Ascending aorta (tissue), 2 donors: ENCODE measurements around the gene YWHAE. TPM values are rescaled to one million over a fixed set of nuclear protein-coding genes. Genes with fewer than 3 reads are reported as not detected.
A peak's percentile ranks its signal among the peaks of the same experiment; 100 is the strongest.
"Not testable (repeated sequence)": the region's sequence is repeated elsewhere in the genome, so short reads cannot be mapped to it uniquely, and the experiment has no call there.

Experiments
- DNase-seq, 2 donors: peaks; one replicate each; pipeline ENCODE4 v3.0.0-alpha.2; 2019; ENCODE audit warnings: low spot score in 2 of 2
- H3K27ac ChIP-seq, 2 donors: fragments of 200-600 bp; sonication (generic); one replicate each; pipeline ENCODE4 v1.5.1; 2016 to 2017; ENCODE audit warnings: mild to moderate bottlenecking in 1 of 2
- H3K27me3 ChIP-seq: fragments of 200-600 bp; sonication (generic); one replicate; pipeline ENCODE4 v1.5.1; 2017
- H3K36me3 ChIP-seq, 2 donors: fragments of 200-600 bp; sonication (generic); one replicate each; pipeline ENCODE4 v1.5.1; 2016
- H3K4me1 ChIP-seq, 2 donors: fragments of 200-600 bp; sonication (generic); one replicate each; pipeline ENCODE4 v1.5.1; 2016 to 2017; ENCODE audit warnings: mild to moderate bottlenecking in 1 of 2
- H3K4me3 ChIP-seq, 2 donors: fragments of 200-600 bp; sonication (generic); one replicate each; pipeline ENCODE4 v1.5.1; 2016 to 2017; ENCODE audit warnings: mild to moderate bottlenecking in 1 of 2
- H3K9me3 ChIP-seq, 2 donors: fragments of 200-600 bp; sonication (generic); one replicate each; pipeline ENCODE4 v1.5.1; 2016
- CTCF ChIP-seq, 3 experiments: fragments of 200-600 bp in 2 of 3; fragments of 450-650 bp in 1 of 3; sonication (generic) in 2 of 3; IDR thresholded peaks; one replicate each; pipeline ENCODE4 v1.5.1; 2016 to 2019; ENCODE audit warnings: antibody characterized with exemption in 3 of 3, mild to moderate bottlenecking in 1 of 3, moderate library complexity in 1 of 3
- intact Hi-C: fragments of 100-400 bp; cut with DNase I; formaldehyde crosslinking; loops from one replicate; pipeline ENCODE4 v1.15.1; 2023
- total RNA-seq: library from RNA; depleted of rRNA; stranded (reverse); fragments of >200 nt; gene quantifications from one replicate; pipeline ENCODE4 v1.1.0, GENCODE V29; 2016

YWHAE gene
- total RNA-seq = 261 TPM

DNA sequence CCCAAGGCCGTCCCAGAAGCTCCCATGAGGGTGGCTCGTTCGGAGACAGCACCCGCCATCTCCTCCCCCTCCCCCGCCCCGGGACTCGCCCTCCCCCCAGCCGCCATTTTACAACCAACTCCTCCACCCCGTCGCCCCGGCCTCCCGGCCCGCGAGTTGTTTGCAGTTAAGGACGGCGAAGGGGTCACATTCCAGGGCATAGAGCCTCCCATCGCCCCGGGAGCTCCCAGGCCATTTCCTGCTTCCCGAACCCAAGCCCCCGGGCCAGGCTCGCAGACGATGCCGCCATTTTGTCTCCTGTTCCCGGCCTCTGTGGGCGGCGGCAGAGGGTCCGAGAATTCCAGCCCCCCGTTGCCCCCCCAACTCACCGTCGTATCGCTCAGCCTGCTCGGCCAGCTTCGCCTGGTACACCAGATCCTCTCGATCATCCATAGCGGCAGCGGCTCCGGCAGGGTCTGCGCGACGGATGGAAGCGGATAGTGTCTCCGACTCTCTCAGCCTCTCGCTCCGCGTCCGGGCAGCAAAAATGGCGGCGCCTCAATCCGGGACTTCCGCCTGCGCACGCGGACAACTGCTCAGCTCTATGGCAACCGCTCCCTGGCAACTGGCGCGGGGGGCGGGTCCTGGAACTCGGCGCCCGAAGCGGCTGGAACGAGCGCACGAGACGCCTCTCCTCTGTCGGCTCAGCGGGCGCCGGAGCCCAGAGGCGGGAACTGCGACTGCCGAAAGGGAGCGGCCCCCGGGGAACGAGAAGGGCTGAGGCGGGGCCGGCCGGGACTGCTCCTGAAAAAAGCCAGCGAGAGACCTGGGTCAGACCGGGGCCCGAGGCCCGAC, at the start of gene YWHAE:
Gene YWHAE (minus strand): TSS at position 544 of the 834 bp plus-strand sequence. CDS start 112 bp downstream, at position 432.
- Histone ChIP-seq H3K36me3 (peaks cover 0 to 5% of the 10 kb centered on the region in 2 donors), H3K9me3 (no peaks in the 10 kb centered on the region), H3K27ac (peak within 1 kb of the TSS; percentile 88 to 92), H3K27me3 (no peaks in the 10 kb centered on the region), H3K4me1 (peaks cover 0 to 21% of the 10 kb centered on the region in 2 donors), H3K4me3 (peak within 1 kb of the TSS; percentile 72 to 85)
- intact Hi-C loops = loop anchor here (1.0 to 5.0 kb wide), 3 partner anchors 33 to 213 kb away; no protein-coding TSS in a partner anchor
- TF ChIP-seq CTCF (IDR thresholded peaks at IDR 0.05) = peak in 1 of 3 experiments; percentile 4
- DNase-seq = peak; percentile 91 to 98

GRCh38 chr17:1449412-1449967, 49.5 kb upstream of the YWHAE start:
- no peak overlapping the region for H3K4me3 ChIP-seq
- H3K4me1 ChIP-seq = peaks cover 7 to 30% of the 10 kb centered on the region in 2 donors
- no peak for DNase-seq
- no peak for TF ChIP-seq CTCF (IDR thresholded peaks at IDR 0.05)
- no peaks in the 10 kb centered on the region for H3K27me3 ChIP-seq
- H3K36me3 ChIP-seq = no peaks in the 10 kb centered on the region
- H3K9me3 ChIP-seq = no peaks in the 10 kb centered on the region
- no peak overlapping the region for H3K27ac ChIP-seq
- intact Hi-C loops = no loop called here

GRCh38 chr17:1447052-1447451, 47.0 kb upstream of the YWHAE start:
- Histone ChIP-seq H3K27me3 (no peaks in the 10 kb centered on the region), H3K27ac (no peak overlapping the region), H3K4me3 (no peak overlapping the region), H3K9me3 (no peaks in the 10 kb centered on the region), H3K36me3 (no peaks in the 10 kb centered on the region), H3K4me1 (peaks cover 0 to 14% of the 10 kb centered on the region in 2 donors)
- no peak for TF ChIP-seq CTCF (IDR thresholded peaks at IDR 0.05)
- no peak for DNase-seq
- intact Hi-C loops = no loop called here

- Histone ChIP-seq H3K4me1 (peaks cover 0 to 7% of the 10 kb centered on the region in 2 donors), H3K9me3 (no peaks in the 10 kb centered on the region), H3K4me3 (no peak overlapping the region), H3K27ac (no peak overlapping the region), H3K27me3 (no peaks in the 10 kb centered on the region), H3K36me3 (peaks cover 0 to under 1% of the 10 kb centered on the region in 2 donors)
- DNase-seq = no peak
- TF ChIP-seq CTCF (IDR thresholded peaks at IDR 0.05) = no peak
- intact Hi-C loops = no loop called here
Measured at GRCh38 chr17:1446201-1446600, 46.2 kb upstream of the YWHAE start.

DNA sequence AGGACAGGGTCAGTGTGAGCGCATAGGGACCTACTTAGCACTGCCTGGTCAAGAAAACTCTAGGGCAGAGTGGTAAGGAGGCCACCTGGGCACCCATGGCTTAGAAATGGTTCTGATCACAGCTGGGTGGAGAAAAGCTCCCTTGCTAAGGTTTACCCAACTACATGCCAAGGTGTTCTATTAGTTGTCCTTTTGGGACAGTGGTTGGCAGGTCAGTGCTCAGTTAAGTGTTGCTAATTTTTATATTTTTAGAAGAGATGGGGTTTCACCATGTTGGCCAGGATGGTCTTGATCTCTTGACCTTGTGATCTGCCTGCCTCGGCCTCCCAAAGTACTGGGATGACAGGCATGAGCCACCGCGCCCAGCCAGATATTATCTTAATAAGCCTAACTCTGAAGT, 45.7 kb upstream of the YWHAE start:
- H3K4me1 ChIP-seq, DNase-seq, intact Hi-C loops, H3K4me3 ChIP-seq, H3K9me3 ChIP-seq, H3K27me3 ChIP-seq, H3K36me3 ChIP-seq, H3K27ac ChIP-seq: not testable (repeated sequence)

- intact Hi-C loops, H3K9me3 ChIP-seq, H3K27me3 ChIP-seq, DNase-seq, H3K27ac ChIP-seq, H3K36me3 ChIP-seq, H3K4me3 ChIP-seq: not testable (repeated sequence)
- H3K4me1 ChIP-seq = peaks cover 0 to 12% of the 10 kb centered on the region in 2 donors
Measured at GRCh38 chr17:1442721-1443120, 42.7 kb upstream of the YWHAE start.
